H1 (cell line): ENCODE results near the gene GPX7. TPM values are rescaled to one million over a fixed set of nuclear protein-coding genes. Genes with fewer than 3 reads are reported as not detected.

Experiments
- CTCF ChIA-PET: fragments of 300-600 bp; sonication (Branson Sonifier 250); formaldehyde crosslinking; loops from one replicate; lab custom pipeline; 2021; ENCODE audit not compliant: partially characterized antibody; lab: Charles Lee
- POLR2A ChIA-PET: fragments of 300-600 bp; sonication (Branson Sonifier 250); formaldehyde crosslinking; loops from one replicate; lab custom pipeline; 2021; ENCODE audit warnings: inconsistent platforms; ENCODE audit not compliant: partially characterized antibody; lab: Charles Lee
- DNase-seq, 2 experiments: peaks; one replicate each; pipeline versions ENCODE4 v3.0.0 to v3.0.0-alpha.2; 2010 to 2022; ENCODE audit warnings: low spot score in 2 of 2, low read depth in 1 of 2, mixed read lengths in 1 of 2
- FAIRE-seq: peaks from 2 replicates; lab custom pipeline; 2011; peaks lifted over from hg19 to GRCh38; lab: Jason Lieb, UNC
- H2AFZ ChIP-seq: 2 replicates; pipeline ENCODE4 v1.8.1; 2012; ENCODE audit warnings: low read length, inconsistent platforms
- H2AK5ac ChIP-seq: 2 replicates; pipeline ENCODE4 v1.6.1; 2013; ENCODE audit warnings: low read depth, low read length
- H2BK120ac ChIP-seq: replicated peaks from 2 replicates; pipeline ENCODE3; 2013; ENCODE audit warnings: low read depth, low read length, inconsistent platforms
- H2BK12ac ChIP-seq: 2 replicates; pipeline ENCODE4 v1.6.1; 2013; ENCODE audit warnings: low read depth, low read length
- H2BK15ac ChIP-seq: 2 replicates; pipeline ENCODE4 v1.6.1; 2013; ENCODE audit warnings: low read length
- H2BK20ac ChIP-seq: 2 replicates; pipeline ENCODE4 v1.6.1; 2013; ENCODE audit warnings: low read length
- H2BK5ac ChIP-seq: 2 replicates; pipeline ENCODE4 v1.6.1; 2013; ENCODE audit warnings: low read depth, low read length
- H3K14ac ChIP-seq: 2 replicates; pipeline ENCODE4 v1.6.1; 2013; ENCODE audit warnings: inconsistent platforms; ENCODE audit not compliant: insufficient read length
- H3K18ac ChIP-seq: 2 replicates; pipeline ENCODE4 v1.6.1; 2013; ENCODE audit warnings: low read length; ENCODE audit errors: extremely low read depth
- H3K23ac ChIP-seq: 2 replicates; pipeline ENCODE4 v1.6.1; 2013; ENCODE audit warnings: inconsistent platforms; ENCODE audit not compliant: insufficient read length
- H3K23me2 ChIP-seq: 2 replicates; pipeline ENCODE4 v1.6.1; 2013; ENCODE audit warnings: low read depth, low read length
- H3K27ac ChIP-seq: 2 replicates; pipeline ENCODE4 v1.6.1; 2011; ENCODE audit warnings: low read depth, low read length, inconsistent platforms
- H3K27me3 ChIP-seq, 4 experiments: replicated peaks in 1 of 4; 1 replicate in 1 of 4; 2 replicates in 3 of 4; pipeline versions ENCODE4 v1.6.1 to v1.8.1; 2011 to 2013; ENCODE audit warnings: low read length in 3 of 4, mild to moderate bottlenecking in 3 of 4, inconsistent platforms in 2 of 4, mixed read lengths in 2 of 4, moderate library complexity in 1 of 4; ENCODE audit not compliant: control insufficient read depth in 3 of 4, insufficient read depth in 3 of 4; ENCODE audit errors: extremely low read depth in 1 of 4
- H3K36me3 ChIP-seq, 4 experiments: 2 replicates each; pipeline versions ENCODE4 v1.6.1 to v1.8.1; 2011 to 2013; ENCODE audit warnings: mild to moderate bottlenecking in 4 of 4, low read length in 3 of 4, moderate library complexity in 2 of 4, control low read depth in 1 of 4, inconsistent platforms in 1 of 4; ENCODE audit not compliant: insufficient read depth in 4 of 4, control insufficient read depth in 2 of 4
- H3K4ac ChIP-seq: replicated peaks from 2 replicates; pipeline ENCODE3; 2013; ENCODE audit warnings: low read length, low read depth, mixed read lengths, inconsistent platforms; ENCODE audit not compliant: insufficient read length
- H3K4me1 ChIP-seq, 4 experiments: replicated peaks in 1 of 4; 1 replicate in 1 of 4; 2 replicates in 3 of 4; pipeline versions ENCODE4 v1.6.1 to v1.8.1; 2011 to 2013; ENCODE audit warnings: low read length in 3 of 4, inconsistent platforms in 2 of 4, mixed read lengths in 1 of 4; ENCODE audit not compliant: insufficient read depth in 4 of 4, control insufficient read depth in 3 of 4
- H3K4me2 ChIP-seq, 2 experiments: 2 replicates each; pipeline versions ENCODE4 v1.6.1 to v1.8.1; 2011 to 2013; ENCODE audit warnings: low read depth in 2 of 2, low read length in 2 of 2, control low read depth in 1 of 2, inconsistent platforms in 1 of 2, mild to moderate bottlenecking in 1 of 2; ENCODE audit not compliant: insufficient read depth in 1 of 2
- H3K4me3 ChIP-seq, 4 experiments: fragments of 200-600, 300-600 bp in 1 of 4; sonication (generic), shearing (Covaris generic), sonication (Bioruptor Twin) in 1 of 4; 2 replicates each; pipeline versions ENCODE4 v1.5.1 to v1.8.1; 2011 to 2016; ENCODE audit warnings: low read length in 4 of 4, low read depth in 3 of 4, control low read depth in 2 of 4, inconsistent platforms in 2 of 4, mild to moderate bottlenecking in 2 of 4, mixed read lengths in 1 of 4, moderate library complexity in 1 of 4; ENCODE audit not compliant: insufficient read depth in 2 of 4; ENCODE audit errors: extremely low read depth in 1 of 4
- H3K56ac ChIP-seq: replicated peaks from 2 replicates; pipeline ENCODE3; 2013; ENCODE audit warnings: low read depth, mild to moderate bottlenecking, mixed read lengths, low read length, inconsistent platforms; ENCODE audit not compliant: insufficient read length
- H3K79me1 ChIP-seq: 2 replicates; pipeline ENCODE4 v1.6.1; 2013; ENCODE audit warnings: low read depth, low read length, control low read depth
- H3K79me2 ChIP-seq, 2 experiments: 2 replicates each; pipeline versions ENCODE4 v1.6.1 to v1.8.1; 2012 to 2013; ENCODE audit warnings: low read length in 2 of 2, mild to moderate bottlenecking in 2 of 2, inconsistent platforms in 1 of 2; ENCODE audit not compliant: insufficient read depth in 2 of 2, control insufficient read depth in 1 of 2
- H3K9ac ChIP-seq, 4 experiments: replicated peaks in 1 of 4; 1 replicate in 1 of 4; 2 replicates in 3 of 4; pipeline versions ENCODE4 v1.6.1 to v1.8.1; 2011 to 2013; ENCODE audit warnings: low read depth in 3 of 4, low read length in 3 of 4, control low read depth in 2 of 4, mild to moderate bottlenecking in 2 of 4, moderate library complexity in 2 of 4, inconsistent platforms in 1 of 4; ENCODE audit errors: extremely low read depth in 1 of 4
- H3K9me3 ChIP-seq, 2 experiments: 2 replicates each; pipeline versions ENCODE4 v1.6.1 to v1.8.1; 2012 to 2013; ENCODE audit warnings: mild to moderate bottlenecking in 2 of 2, moderate library complexity in 2 of 2, control low read depth in 1 of 2, inconsistent platforms in 1 of 2, low read depth in 1 of 2, low read length in 1 of 2, mixed read lengths in 1 of 2; ENCODE audit not compliant: insufficient read depth in 2 of 2
- H4K20me1 ChIP-seq, 2 experiments: replicated peaks in 1 of 2; 2 replicates each; pipeline versions ENCODE3 to v1.8.1; 2011 to 2013; ENCODE audit warnings: inconsistent platforms in 2 of 2, low read length in 2 of 2, mild to moderate bottlenecking in 1 of 2; ENCODE audit not compliant: insufficient read depth in 2 of 2, control insufficient read depth in 1 of 2
- H4K5ac ChIP-seq: 2 replicates; pipeline ENCODE4 v1.6.1; 2013; ENCODE audit warnings: low read length, low read depth, mixed read lengths, inconsistent platforms; ENCODE audit not compliant: insufficient read length
- H4K8ac ChIP-seq: 2 replicates; pipeline ENCODE4 v1.8.0; 2013; ENCODE audit warnings: mild to moderate bottlenecking, moderate library complexity, low read length, inconsistent platforms; ENCODE audit not compliant: insufficient read depth; ENCODE audit errors: extremely low read depth
- H4K91ac ChIP-seq: replicated peaks from 2 replicates; pipeline ENCODE3; 2013; ENCODE audit warnings: low read length, mixed read lengths, inconsistent platforms; ENCODE audit not compliant: insufficient read length
- ATF3 ChIP-seq: IDR thresholded peaks from 2 replicates; pipeline ENCODE4 v1.6.1; 2011; ENCODE audit warnings: low read depth, mild to moderate bottlenecking, low read length; ENCODE audit not compliant: insufficient read depth
- BACH1 ChIP-seq: IDR thresholded peaks from 2 replicates; pipeline ENCODE4 v1.6.1; 2012; ENCODE audit warnings: low read length, improper control_type of control experiment
- BRCA1 ChIP-seq: IDR thresholded peaks from 2 replicates; pipeline ENCODE4 v1.6.1; 2012; ENCODE audit warnings: low read depth, low read length, improper control_type of control experiment
- CBX5 ChIP-seq: fragments of 300-800, 300-1000 bp; sonication (generic); IDR thresholded peaks from 2 replicates; pipeline ENCODE4 v1.7.1; 2016; ENCODE audit warnings: antibody characterized with exemption, low read length, low read depth
- CTBP2 ChIP-seq: IDR thresholded peaks from 2 replicates; pipeline ENCODE4 v1.7.0; 2011; ENCODE audit warnings: borderline replicate concordance, mild to moderate bottlenecking, moderate library complexity, mixed read lengths, low read length; ENCODE audit not compliant: insufficient read depth, insufficient read length
- EP300 ChIP-seq, 2 experiments: IDR thresholded peaks; 1 replicate in 1 of 2; 2 replicates in 1 of 2; pipeline ENCODE4 v1.6.1; 2011 to 2012; ENCODE audit warnings: low read depth in 2 of 2, low read length in 2 of 2, mild to moderate bottlenecking in 2 of 2, borderline replicate concordance in 1 of 2, inconsistent platforms in 1 of 2, moderate library complexity in 1 of 2
- GABPA ChIP-seq: IDR thresholded peaks from 2 replicates; pipeline ENCODE4 v1.6.1; 2011; ENCODE audit warnings: mild to moderate bottlenecking, low read length, moderate library complexity, borderline replicate concordance; ENCODE audit not compliant: insufficient read depth
- RFX5 ChIP-seq: IDR thresholded peaks from 2 replicates; pipeline ENCODE4 v1.6.1; 2011; ENCODE audit warnings: low read depth, low read length, improper control_type of control experiment, borderline replicate concordance
- SIX5 ChIP-seq: IDR thresholded peaks from 2 replicates; pipeline ENCODE4 v1.6.1; 2011; ENCODE audit warnings: mild to moderate bottlenecking, low read depth, low read length
- TAF1 ChIP-seq: IDR thresholded peaks from 2 replicates; pipeline ENCODE4 v1.6.1; 2011; ENCODE audit warnings: mild to moderate bottlenecking, low read depth, low read length
- TCF12 ChIP-seq: IDR thresholded peaks from 2 replicates; pipeline ENCODE4 v1.6.1; 2011; ENCODE audit warnings: low read depth, mild to moderate bottlenecking, low read length
- USF2 ChIP-seq: IDR thresholded peaks from 2 replicates; pipeline ENCODE4 v1.6.1; 2011; ENCODE audit warnings: low read length, improper control_type of control experiment
- YY1 ChIP-seq: IDR thresholded peaks from 2 replicates; pipeline ENCODE4 v1.6.1; 2011; ENCODE audit warnings: low read depth, mild to moderate bottlenecking, low read length
- WGBS, 2 experiments: shearing (Covaris generic) in 1 of 2; methylation state at CpG; one replicate each; pipeline versions ENCODE4 v1.1.6 to v1.1.7; 2013 to 2015; ENCODE audit warnings: low lambda C conversion rate in 2 of 2, mixed read lengths in 2 of 2, inconsistent platforms in 1 of 2, low coverage in 1 of 2, missing lambda C conversion rate in 1 of 2; ENCODE audit not compliant: insufficient replicate concordance in 2 of 2, insufficient coverage in 1 of 2, insufficient read length in 1 of 2; ENCODE audit errors: extremely low coverage in 1 of 2, missing lambda C conversion rate in 1 of 2; 5-methylcytosine and 5-hydroxymethylcytosine counted together
- polyA plus RNA-seq, 7 experiments: library from polyadenylated mRNA; depleted of rRNA in 3 of 7; stranded (reverse) in 5 of 7; unstranded in 2 of 7; fragments of >200 nt in 5 of 7; fragments of 200-250 nt in 2 of 7; gene quantifications; 1 replicate in 5 of 7; 2 replicates in 1 of 7; 4 replicates in 1 of 7; pipeline versions ENCODE4 v1.2.1 to v1.2.3, GENCODE V29; 2011 to 2013; ENCODE audit warnings: missing spikeins in 2 of 7, mixed read lengths in 2 of 7
- total RNA-seq: library from RNA; stranded (reverse); fragmentation: NEBNext Ultra II Directional; extraction: Animal tissue kit (Norgen Biotek cat#: 25700); gene quantifications from 2 replicates; pipeline ENCODE4 v1.2.1, GENCODE V29; 2021

The GPX7 gene
- total and polyA plus RNA-seq, 2 of the 8 experiments (the other 6 are each of a cell fraction or from before 2014, with no cell fraction given) = 13.0 to 37.5 TPM

- H2AFZ ChIP-seq = no peak overlapping the region
- H3K4me1 ChIP-seq = no peaks in the 10 kb centered on the region
- DNase-seq = no peak
- H2BK120ac ChIP-seq = no peak overlapping the region
- H2BK12ac ChIP-seq = no peak overlapping the region
- H4K20me1 ChIP-seq = no peaks in the 10 kb centered on the region
- H2BK15ac ChIP-seq = no peak overlapping the region
- no peak overlapping the region for H3K4me2 ChIP-seq
- H2AK5ac ChIP-seq = no peak overlapping the region
- no peak overlapping the region for H3K56ac ChIP-seq
- no peak overlapping the region for H3K14ac ChIP-seq
- no peak overlapping the region for H3K27ac ChIP-seq
- H3K23ac ChIP-seq = no peak overlapping the region
- no peak overlapping the region for H2BK20ac ChIP-seq
- H3K4me3 ChIP-seq = no peak overlapping the region
- no peak overlapping the region for H2BK5ac ChIP-seq
- no peaks in the 10 kb centered on the region for H3K9me3 ChIP-seq
- H4K5ac ChIP-seq = no peak overlapping the region
- H3K9ac ChIP-seq = no peak overlapping the region
- no peaks in the 10 kb centered on the region for H3K79me2 ChIP-seq
- no peak overlapping the region for H4K91ac ChIP-seq
- H3K23me2 ChIP-seq = no peaks in the 10 kb centered on the region
- no peaks in the 10 kb centered on the region; a peak in 1 of 7 replicates for H3K27me3 ChIP-seq
- POLR2A ChIA-PET = interaction anchor here (0.6 kb wide), 1 partner anchor 658 kb away, joined by 3 read pairs; no protein-coding TSS in a partner anchor
- H4K8ac ChIP-seq = no peak overlapping the region
- H3K36me3 ChIP-seq = no peaks in the 10 kb centered on the region
- H3K18ac ChIP-seq = no peak overlapping the region
- 75% methylated on average over 3 of the region's 3 CpGs; no CpG with 5 or more reads in 1 of the 2 experiments for WGBS, 2 experiments
- CTCF ChIA-PET = interaction anchor here (1.0 kb wide), 1 partner anchor 52 kb away, joined by 3 read pairs; no protein-coding TSS in a partner anchor
- H3K79me1 ChIP-seq = no peaks in the 10 kb centered on the region
- H3K4ac ChIP-seq = no peak overlapping the region
- no peak for FAIRE-seq
- TF ChIP-seq EP300 (IDR thresholded peaks at IDR 0.05; ENCODE audit: borderline replicate concordance in 1 of 2, low read depth in 2 of 2, low read length in 2 of 2) (no peak), CTBP2 (no peak), BACH1 (no peak), RFX5 (no peak), USF2 (no peak), BRCA1 (no peak), SIX5 (no peak), CBX5 (no peak), TAF1 (no peak), ATF3 (no peak), YY1 (no peak), GABPA (no peak), TCF12 (no peak)
Observed at GRCh38 chr1:52580283-52580682, 21.9 kb upstream of the GPX7 start.
